Kidney tubule cell (primary cell): ENCODE results near the gene BRAF.
"Not testable (repeated sequence)": the region's sequence is repeated elsewhere in the genome, so short reads cannot be mapped to it uniquely, and the experiment has no call there.

Source experiments
- DNase-seq: peaks from one replicate; pipeline ENCODE4 v3.0.0-alpha.2; 2018; ENCODE audit warnings: low spot score

BRAF gene

GRCh38 chr7:140918236-140918635 lies 6.5 kb downstream of the BRAF start:
- DNase-seq = no peak

GRCh38 chr7:140917258-140917657 lies 7.5 kb downstream of the BRAF start:
- DNase-seq = no peak

- DNase-seq = no peak
Measured at GRCh38 chr7:140915935-140916555, 8.7 kb downstream of the BRAF start.

- DNase-seq = no peak
Measured at GRCh38 chr7:140914083-140914482, 10.6 kb downstream of the BRAF start.

- not testable (repeated sequence) for DNase-seq
Measured at GRCh38 chr7:140913596-140913928, 11.2 kb downstream of the BRAF start.

DNA sequence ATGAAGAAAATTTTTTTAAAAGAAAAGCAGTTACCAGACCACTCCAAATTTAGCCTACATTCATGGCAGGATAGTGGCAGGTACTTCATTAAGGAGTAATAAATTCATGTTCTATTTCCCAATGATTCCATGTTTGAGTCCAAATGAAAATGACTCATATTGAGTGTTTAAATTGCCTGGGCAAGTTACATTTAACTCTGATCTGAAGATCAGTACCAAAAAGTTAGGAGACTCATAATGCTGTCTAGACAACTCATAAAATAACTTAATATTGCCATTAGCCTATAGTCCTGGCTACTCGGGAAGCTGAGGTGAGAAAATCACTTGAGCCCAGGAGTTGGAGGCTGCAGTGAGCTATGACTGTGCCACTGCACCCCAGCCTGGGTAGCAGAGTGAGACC lies 13.0 kb downstream of the BRAF start:
- no peak for DNase-seq

GRCh38 chr7:140909476-140910161 lies 15.1 kb downstream of the BRAF start:
- no peak for DNase-seq

DNA sequence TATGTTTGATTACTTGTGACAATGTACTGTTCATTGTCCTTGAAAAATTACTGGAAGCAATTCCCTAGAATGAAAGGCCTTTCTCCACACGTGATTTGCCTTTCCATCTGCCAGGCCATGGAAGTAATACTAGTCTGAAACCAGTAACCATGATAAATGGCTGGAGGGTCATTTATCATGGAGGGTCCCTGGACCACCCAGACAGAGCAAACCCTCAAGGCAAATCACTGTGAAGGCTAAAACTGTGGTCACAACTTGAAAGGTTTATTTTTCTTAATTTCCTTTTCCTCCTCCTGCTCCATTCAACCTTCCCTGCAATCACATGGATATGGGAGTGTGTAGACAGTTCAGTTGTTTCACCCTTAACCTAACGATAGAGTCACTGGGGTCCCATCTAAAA lies 16.4 kb downstream of the BRAF start:
- DNase-seq = no peak

- DNase-seq = peak; percentile 26
Measured at GRCh38 chr7:140903741-140904480, 20.8 kb downstream of the BRAF start.

DNA sequence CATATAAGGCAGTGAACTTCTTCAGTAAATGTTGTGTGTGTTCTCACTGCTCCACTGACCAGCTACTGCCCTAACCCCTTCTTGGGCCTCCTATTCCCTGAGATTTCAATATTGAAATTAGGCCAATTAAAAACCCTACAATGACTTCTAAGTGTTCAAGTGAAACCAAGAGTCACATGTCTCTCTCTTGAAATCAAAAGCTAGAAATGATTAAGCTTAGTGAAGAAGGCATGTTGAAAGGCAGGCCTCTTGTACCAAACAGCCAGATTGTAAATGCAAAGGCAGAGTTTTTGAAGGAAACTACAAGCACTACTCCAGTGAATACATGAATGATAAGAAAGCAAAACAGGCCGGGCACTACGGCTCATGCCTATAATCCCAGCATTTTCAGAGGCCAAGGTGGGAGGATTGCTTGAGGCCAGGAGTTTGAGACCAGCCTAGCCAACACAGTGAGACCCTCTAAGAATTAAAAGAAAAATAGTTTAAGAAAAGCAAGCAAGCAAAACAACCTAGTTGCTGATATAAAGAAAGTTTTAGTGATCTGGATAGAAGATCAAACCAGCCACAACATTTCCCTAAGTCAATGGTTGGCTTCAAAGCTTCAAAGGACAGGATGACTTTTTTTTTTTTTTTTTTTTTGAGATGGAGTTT lies 22.3 kb downstream of the BRAF start:
- DNase-seq = no peak

- no peak for DNase-seq
Measured at GRCh38 chr7:140901941-140902302, 22.8 kb downstream of the BRAF start.

DNA sequence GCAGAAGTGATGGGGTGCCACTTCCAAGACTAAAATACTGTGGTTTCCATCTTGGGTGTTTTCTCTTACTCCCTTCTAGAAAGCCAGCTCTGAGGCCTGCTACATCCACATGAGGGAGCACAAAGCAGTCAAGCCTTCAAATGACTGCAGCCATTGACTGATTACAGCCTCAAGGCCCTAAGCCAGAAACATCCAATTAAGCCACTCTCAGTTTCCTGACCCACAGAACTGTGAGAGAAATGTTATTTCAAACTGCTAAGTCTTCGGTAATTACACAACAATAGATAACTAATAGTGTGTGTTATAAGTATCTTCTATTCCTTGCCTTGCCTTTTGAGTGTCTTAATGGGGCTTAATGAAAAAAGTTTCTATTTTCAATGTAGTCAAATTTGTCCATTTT lies 24.8 kb downstream of the BRAF start:
- DNase-seq = no peak

DNA sequence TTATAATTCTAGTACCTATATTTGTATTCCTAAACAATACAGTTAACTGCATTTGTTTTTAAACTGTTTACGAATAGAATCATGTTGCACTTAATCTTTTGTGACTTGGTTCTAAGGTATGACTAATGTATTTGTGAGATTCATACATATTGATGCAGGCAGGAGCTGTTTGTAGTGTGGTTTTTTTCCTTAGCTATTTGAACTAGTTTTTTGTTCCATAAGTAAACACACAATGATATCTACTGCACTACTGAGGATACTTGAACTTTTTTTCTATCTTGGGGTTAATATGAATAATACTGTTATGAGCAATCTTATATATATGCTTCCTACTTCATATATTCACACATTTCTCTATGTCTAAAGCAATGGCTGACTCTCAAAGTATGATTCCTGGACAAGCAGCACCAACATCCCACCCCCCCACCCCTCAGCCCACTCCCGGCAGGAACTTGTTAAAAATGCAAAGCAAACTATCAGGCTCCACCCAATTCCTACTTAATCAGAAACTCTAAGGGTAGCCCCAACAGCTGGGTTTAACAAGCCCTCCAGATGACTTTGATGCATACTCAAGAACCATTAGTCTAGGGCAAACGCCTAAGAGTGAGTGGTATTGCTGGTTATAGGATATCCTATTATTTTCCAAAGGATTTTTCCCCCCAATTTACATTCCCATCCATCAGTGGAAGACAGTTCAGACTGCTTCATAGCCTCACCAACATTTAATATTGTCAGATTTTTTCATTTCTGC lies 25.8 kb downstream of the BRAF start:
- no peak for DNase-seq

DNA sequence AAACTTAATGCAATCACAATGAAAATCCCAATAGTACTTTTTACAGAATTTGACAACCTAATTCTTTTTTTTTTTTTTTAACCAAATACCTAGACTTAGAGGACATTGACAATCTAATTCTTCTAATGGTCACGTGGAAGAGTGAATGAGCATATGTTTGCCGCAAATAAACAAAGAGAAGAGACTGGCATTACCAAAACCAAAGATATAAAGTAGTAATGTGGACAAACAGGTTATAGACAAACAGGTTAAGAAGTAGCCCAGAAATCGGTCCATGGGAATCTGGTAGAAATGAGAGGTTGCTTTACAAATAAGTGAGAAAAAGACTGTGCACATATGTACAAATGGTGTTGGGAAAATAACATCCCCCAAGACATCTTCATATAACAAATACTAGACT lies 27.7 kb downstream of the BRAF start:
- DNase-seq = no peak

- DNase-seq = no peak
Measured at GRCh38 chr7:140889645-140890044, 35.1 kb downstream of the BRAF start.

- DNase-seq = no peak
Measured at GRCh38 chr7:140889150-140889549, 35.6 kb downstream of the BRAF start.

- no peak for DNase-seq
Measured at GRCh38 chr7:140888087-140888486, 36.6 kb downstream of the BRAF start.

GRCh38 chr7:140885735-140886334 lies 38.9 kb downstream of the BRAF start:
- no peak for DNase-seq

- DNase-seq = no peak
Measured at GRCh38 chr7:140883378-140883777, 41.4 kb downstream of the BRAF start.

GRCh38 chr7:140882834-140883233 lies 41.9 kb downstream of the BRAF start:
- not testable (repeated sequence) for DNase-seq

GRCh38 chr7:140881507-140882228 lies 43.1 kb downstream of the BRAF start:
- peak; percentile 21 for DNase-seq
